K562 (cell line): Measurements from ENCODE around the gene MED22. TPM values are rescaled to one million over a fixed set of nuclear protein-coding genes. Genes with fewer than 3 reads are reported as not detected.

ENCODE experiments used
- CXXC5 ChIP-seq: fragments of 250-450 bp; sonication (Bioruptor Pico); IDR thresholded peaks from 2 replicates; pipeline ENCODE4 v1.8.0; 2022; ENCODE audit warnings: inconsistent platforms, mild to moderate bottlenecking, moderate library complexity
- HDAC1 ChIP-seq, 2 experiments: fragments of 450-650 bp; IDR thresholded peaks; 2 replicates each; pipeline ENCODE4 v1.6.1; 2016 to 2017; ENCODE audit warnings: inconsistent platforms in 1 of 2, mild to moderate bottlenecking in 1 of 2, moderate library complexity in 1 of 2
- NR3C1 ChIP-seq: sonication (generic); formaldehyde crosslinking; IDR thresholded peaks from 2 replicates; pipeline ENCODE4 v1.8.1; 2022; ENCODE audit warnings: missing genetic modification reagents
- PCBP1 ChIP-seq: fragments of 200-400 bp; formaldehyde crosslinking; IDR thresholded peaks from 2 replicates; pipeline ENCODE4 v1.6.1; 2018; ENCODE audit warnings: mild to moderate bottlenecking, low read depth, low read length; ENCODE audit not compliant: poor library complexity, severe bottlenecking
- ZBTB7A ChIP-seq: IDR thresholded peaks from 2 replicates; pipeline ENCODE4 v1.6.1; 2011; ENCODE audit warnings: low read depth, mild to moderate bottlenecking, low read length, moderate library complexity, borderline replicate concordance; ENCODE audit not compliant: control insufficient read depth
- ZFX ChIP-seq: sonication (generic); formaldehyde crosslinking; IDR thresholded peaks from 2 replicates; pipeline ENCODE4 v1.8.0; 2022; ENCODE audit warnings: mild to moderate bottlenecking, missing genetic modification reagents, moderate library complexity
- polyA plus RNA-seq, 8 experiments: library from polyadenylated mRNA; depleted of rRNA in 4 of 8; stranded (reverse) in 5 of 8; unstranded in 3 of 8; fragments of >200 nt; fragmentation: Nextera tagmentation in 2 of 8; fragmentation: Illumina TruSeq in 1 of 8; extraction: Ambion mirVana in 2 of 8; extraction: Trizol in 1 of 8; gene quantifications; 2 replicates each; pipeline versions ENCODE4 v1.2.1 to v1.2.3, GENCODE V29; 2011 to 2014; ENCODE audit warnings: inconsistent platforms in 1 of 8, missing spikeins in 1 of 8
- total RNA-seq, 7 experiments: library from RNA; depleted of rRNA in 6 of 7; stranded (reverse); fragments of >200 nt in 6 of 7; fragmentation: Illumina TruSeq in 2 of 7; extraction: Trizol in 2 of 7; gene quantifications; 2 replicates each; pipeline versions ENCODE4 v1.2.1 to v1.2.3, GENCODE V29; 2011 to 2021; ENCODE audit warnings: low replicate concordance in 1 of 7
- TF ChIP-seq, protein P1 (sequence below): sonication (generic); formaldehyde crosslinking; IDR thresholded peaks from 2 replicates; pipeline ENCODE4 v1.8.1; 2023; ENCODE audit warnings: mild to moderate bottlenecking, missing genetic modification reagents, moderate library complexity
- TF ChIP-seq, protein P2 (sequence below): fragments of 150-350 bp; IDR thresholded peaks from 2 replicates; pipeline ENCODE4 v1.6.1; 2014; ENCODE audit warnings: low read depth, mild to moderate bottlenecking, low read length, borderline replicate concordance
- TF ChIP-seq, protein P3 (sequence below): sonication (generic); formaldehyde crosslinking; IDR thresholded peaks from 2 replicates; pipeline ENCODE4 v1.8.0; 2022; ENCODE audit warnings: missing genetic modification reagents, mild to moderate bottlenecking, moderate library complexity, borderline replicate concordance
- TF ChIP-seq, protein P4 (sequence below), 2 experiments: IDR thresholded peaks; 2 replicates each; pipeline ENCODE4 v1.6.1; 2011; ENCODE audit warnings: borderline replicate concordance in 1 of 2, control low read depth in 1 of 2, low read depth in 1 of 2, low read length in 1 of 2, mild to moderate bottlenecking in 1 of 2, mixed read lengths in 1 of 2, moderate library complexity in 1 of 2; ENCODE audit not compliant: insufficient read depth in 1 of 2, insufficient read length in 1 of 2, poor library complexity in 1 of 2, severe bottlenecking in 1 of 2; ENCODE audit errors: extremely low read depth in 1 of 2
- TF ChIP-seq, protein P5 (sequence below), 3 experiments: IDR thresholded peaks in 2 of 3; conservative IDR thresholded peaks in 1 of 3; 2 replicates each; pipeline ENCODE4 v1.5.1; 2011 to 2012; ENCODE audit warnings: low read length in 3 of 3, mild to moderate bottlenecking in 3 of 3, control low read depth in 2 of 3, improper control_type of control experiment in 1 of 3, inconsistent platforms in 1 of 3, low read depth in 1 of 3, mixed read lengths in 1 of 3, moderate library complexity in 1 of 3; ENCODE audit not compliant: insufficient read depth in 2 of 3
- TF ChIP-seq, protein P6 (sequence below): fragments of 250-450 bp; sonication (Bioruptor Pico); IDR thresholded peaks from 2 replicates; pipeline ENCODE4 v1.9.0; 2021; ENCODE audit warnings: mild to moderate bottlenecking, inconsistent platforms

The MED22 gene
- total and polyA plus RNA-seq, 9 of the 15 experiments (the other 6 are each of a cell fraction or from before 2014, with no cell fraction given) = 0.73 to 35.6 (median 22.3) TPM

DNA sequence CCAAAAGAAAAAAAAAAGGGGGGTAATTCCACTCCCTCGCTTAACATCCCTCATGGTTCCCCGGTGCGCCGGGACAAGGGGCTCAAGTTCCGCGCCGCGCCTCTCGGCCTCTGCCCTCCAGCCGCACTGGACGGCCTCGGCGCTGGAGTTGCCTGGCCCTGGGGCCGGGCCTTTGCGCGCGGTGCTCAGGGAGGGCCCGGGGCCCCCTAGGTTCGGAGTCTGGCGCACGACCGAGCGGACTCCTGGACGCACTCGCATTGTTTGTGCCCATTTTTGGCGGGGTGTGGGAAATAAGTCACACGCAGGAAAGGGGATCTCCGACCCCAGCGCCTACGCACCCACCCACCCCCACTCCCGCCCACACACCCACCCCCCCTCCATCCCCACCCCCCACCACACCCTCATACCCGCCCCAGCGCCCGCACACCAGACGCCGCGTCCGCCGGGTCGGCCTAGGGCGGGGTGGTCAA, 381 bp downstream of the MED22 start (continued):
- TF ChIP-seq ZFX (CRISPR knock-in tag) (peak; percentile 74), NR3C1 (no peak), CXXC5 (no peak), ZBTB7A (peak; percentile 51; the same call in 1 of the 2 replicates), HDAC1 (IDR thresholded peaks at IDR 0.05) (no peak), PCBP1 (peak; percentile 56)
- TF ChIP-seq, protein P1, sequence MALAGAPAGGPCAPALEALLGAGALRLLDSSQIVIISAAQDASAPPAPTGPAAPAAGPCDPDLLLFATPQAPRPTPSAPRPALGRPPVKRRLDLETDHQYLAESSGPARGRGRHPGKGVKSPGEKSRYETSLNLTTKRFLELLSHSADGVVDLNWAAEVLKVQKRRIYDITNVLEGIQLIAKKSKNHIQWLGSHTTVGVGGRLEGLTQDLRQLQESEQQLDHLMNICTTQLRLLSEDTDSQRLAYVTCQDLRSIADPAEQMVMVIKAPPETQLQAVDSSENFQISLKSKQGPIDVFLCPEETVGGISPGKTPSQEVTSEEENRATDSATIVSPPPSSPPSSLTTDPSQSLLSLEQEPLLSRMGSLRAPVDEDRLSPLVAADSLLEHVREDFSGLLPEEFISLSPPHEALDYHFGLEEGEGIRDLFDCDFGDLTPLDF (CRISPR knock-in tag) = peak; percentile 9; the same call in 1 of the 2 replicates
- TF ChIP-seq, protein P2, sequence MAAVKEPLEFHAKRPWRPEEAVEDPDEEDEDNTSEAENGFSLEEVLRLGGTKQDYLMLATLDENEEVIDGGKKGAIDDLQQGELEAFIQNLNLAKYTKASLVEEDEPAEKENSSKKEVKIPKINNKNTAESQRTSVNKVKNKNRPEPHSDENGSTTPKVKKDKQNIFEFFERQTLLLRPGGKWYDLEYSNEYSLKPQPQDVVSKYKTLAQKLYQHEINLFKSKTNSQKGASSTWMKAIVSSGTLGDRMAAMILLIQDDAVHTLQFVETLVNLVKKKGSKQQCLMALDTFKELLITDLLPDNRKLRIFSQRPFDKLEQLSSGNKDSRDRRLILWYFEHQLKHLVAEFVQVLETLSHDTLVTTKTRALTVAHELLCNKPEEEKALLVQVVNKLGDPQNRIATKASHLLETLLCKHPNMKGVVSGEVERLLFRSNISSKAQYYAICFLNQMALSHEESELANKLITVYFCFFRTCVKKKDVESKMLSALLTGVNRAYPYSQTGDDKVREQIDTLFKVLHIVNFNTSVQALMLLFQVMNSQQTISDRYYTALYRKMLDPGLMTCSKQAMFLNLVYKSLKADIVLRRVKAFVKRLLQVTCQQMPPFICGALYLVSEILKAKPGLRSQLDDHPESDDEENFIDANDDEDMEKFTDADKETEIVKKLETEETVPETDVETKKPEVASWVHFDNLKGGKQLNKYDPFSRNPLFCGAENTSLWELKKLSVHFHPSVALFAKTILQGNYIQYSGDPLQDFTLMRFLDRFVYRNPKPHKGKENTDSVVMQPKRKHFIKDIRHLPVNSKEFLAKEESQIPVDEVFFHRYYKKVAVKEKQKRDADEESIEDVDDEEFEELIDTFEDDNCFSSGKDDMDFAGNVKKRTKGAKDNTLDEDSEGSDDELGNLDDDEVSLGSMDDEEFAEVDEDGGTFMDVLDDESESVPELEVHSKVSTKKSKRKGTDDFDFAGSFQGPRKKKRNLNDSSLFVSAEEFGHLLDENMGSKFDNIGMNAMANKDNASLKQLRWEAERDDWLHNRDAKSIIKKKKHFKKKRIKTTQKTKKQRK = no peak
- TF ChIP-seq, protein P3, sequence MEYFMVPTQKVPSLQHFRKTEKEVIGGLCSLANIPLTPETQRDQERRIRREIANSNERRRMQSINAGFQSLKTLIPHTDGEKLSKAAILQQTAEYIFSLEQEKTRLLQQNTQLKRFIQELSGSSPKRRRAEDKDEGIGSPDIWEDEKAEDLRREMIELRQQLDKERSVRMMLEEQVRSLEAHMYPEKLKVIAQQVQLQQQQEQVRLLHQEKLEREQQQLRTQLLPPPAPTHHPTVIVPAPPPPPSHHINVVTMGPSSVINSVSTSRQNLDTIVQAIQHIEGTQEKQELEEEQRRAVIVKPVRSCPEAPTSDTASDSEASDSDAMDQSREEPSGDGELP = no peak
- TF ChIP-seq, protein P4, sequence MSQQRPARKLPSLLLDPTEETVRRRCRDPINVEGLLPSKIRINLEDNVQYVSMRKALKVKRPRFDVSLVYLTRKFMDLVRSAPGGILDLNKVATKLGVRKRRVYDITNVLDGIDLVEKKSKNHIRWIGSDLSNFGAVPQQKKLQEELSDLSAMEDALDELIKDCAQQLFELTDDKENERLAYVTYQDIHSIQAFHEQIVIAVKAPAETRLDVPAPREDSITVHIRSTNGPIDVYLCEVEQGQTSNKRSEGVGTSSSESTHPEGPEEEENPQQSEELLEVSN (IDR thresholded peaks at IDR 0.05; ENCODE audit: borderline replicate concordance in 1 of 2, extremely low read depth in 1 of 2, insufficient read depth in 1 of 2, insufficient read length in 1 of 2, low read depth in 1 of 2, low read length in 1 of 2, poor library complexity in 1 of 2, severe bottlenecking in 1 of 2) = peak in 1 of 2 experiments; percentile 20
- TF ChIP-seq, protein P5, sequence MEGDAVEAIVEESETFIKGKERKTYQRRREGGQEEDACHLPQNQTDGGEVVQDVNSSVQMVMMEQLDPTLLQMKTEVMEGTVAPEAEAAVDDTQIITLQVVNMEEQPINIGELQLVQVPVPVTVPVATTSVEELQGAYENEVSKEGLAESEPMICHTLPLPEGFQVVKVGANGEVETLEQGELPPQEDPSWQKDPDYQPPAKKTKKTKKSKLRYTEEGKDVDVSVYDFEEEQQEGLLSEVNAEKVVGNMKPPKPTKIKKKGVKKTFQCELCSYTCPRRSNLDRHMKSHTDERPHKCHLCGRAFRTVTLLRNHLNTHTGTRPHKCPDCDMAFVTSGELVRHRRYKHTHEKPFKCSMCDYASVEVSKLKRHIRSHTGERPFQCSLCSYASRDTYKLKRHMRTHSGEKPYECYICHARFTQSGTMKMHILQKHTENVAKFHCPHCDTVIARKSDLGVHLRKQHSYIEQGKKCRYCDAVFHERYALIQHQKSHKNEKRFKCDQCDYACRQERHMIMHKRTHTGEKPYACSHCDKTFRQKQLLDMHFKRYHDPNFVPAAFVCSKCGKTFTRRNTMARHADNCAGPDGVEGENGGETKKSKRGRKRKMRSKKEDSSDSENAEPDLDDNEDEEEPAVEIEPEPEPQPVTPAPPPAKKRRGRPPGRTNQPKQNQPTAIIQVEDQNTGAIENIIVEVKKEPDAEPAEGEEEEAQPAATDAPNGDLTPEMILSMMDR (IDR thresholded peaks at IDR 0.05 in 2 of 3, conservative IDR thresholded peaks at IDR 0.05 in 1 of 3; ENCODE audit: insufficient read depth in 2 of 3, low read depth in 1 of 3, low read length in 3 of 3) = 0 out of 6 replicates have a peak, but pooled peaks of 1 of the 3 experiments have one; percentile 16
- TF ChIP-seq, protein P6, sequence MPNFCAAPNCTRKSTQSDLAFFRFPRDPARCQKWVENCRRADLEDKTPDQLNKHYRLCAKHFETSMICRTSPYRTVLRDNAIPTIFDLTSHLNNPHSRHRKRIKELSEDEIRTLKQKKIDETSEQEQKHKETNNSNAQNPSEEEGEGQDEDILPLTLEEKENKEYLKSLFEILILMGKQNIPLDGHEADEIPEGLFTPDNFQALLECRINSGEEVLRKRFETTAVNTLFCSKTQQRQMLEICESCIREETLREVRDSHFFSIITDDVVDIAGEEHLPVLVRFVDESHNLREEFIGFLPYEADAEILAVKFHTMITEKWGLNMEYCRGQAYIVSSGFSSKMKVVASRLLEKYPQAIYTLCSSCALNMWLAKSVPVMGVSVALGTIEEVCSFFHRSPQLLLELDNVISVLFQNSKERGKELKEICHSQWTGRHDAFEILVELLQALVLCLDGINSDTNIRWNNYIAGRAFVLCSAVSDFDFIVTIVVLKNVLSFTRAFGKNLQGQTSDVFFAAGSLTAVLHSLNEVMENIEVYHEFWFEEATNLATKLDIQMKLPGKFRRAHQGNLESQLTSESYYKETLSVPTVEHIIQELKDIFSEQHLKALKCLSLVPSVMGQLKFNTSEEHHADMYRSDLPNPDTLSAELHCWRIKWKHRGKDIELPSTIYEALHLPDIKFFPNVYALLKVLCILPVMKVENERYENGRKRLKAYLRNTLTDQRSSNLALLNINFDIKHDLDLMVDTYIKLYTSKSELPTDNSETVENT (CRISPR knock-in tag) = no peak
